ENCODE results near the gene HADH.
"Not testable (repeated sequence)": the region's sequence is repeated elsewhere in the genome, so short reads cannot be mapped to it uniquely, and the experiment has no call there.

The HADH gene

DNA sequence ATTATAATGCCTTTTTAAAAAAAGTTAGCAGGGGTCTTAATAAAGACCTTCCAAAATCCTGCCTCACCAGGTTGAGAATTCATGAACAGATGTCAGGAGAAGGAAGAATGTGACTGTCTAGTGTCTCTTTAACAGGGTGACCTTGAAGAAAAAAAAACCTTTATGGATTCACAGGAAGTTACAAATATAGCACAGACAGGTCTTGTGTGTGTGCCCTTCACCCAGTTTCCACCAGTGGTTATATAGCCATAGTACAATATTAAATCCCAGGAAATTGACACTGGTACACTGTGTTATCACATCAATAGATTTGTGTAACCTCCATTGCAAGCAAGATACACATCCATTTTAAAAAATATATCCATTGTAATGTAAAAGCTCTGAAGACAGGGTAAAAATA lies 43.7 kb downstream of the HADH start:
- no peak for DNase-seq

DNA sequence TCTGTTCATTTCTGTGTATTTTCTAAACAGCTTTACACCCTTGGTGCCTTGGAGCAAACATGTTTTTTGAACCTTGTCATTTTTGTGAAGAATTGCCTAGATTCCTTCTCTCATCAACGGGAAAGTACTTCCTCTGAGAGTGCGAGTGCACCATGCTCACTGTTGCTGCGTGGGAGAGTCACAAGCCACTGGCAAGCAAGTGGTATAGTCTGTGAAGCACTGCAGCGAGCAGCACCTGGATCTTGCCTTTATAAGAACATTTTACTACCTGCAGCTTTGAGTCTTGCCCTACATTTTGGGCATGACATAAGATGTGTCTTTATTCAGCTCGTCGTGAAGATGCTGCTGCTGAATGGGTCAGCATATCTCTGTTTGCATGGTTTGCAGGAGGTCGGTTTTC lies 44.9 kb downstream of the HADH start:
- no peak for DNase-seq

DNA sequence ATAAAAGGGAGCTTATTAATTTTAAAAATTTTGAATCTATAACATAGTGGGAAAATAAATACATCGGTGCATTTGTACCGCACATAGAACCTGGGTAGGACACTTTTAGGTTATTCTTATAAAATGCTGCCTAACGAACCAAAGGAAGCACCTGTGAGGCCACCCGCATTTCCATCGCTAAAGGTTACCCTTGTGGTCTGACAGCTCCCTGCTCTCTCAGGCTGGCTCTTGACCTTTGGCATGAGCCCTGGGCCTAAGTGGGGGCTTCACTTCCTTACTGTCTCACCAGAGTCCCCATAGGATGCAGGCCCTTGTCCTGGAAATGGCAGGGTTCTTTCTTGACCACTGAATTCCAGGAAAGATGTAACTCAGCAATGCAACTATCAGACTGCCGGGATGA lies 46.0 kb downstream of the HADH start:
- no peak for DNase-seq

DNA sequence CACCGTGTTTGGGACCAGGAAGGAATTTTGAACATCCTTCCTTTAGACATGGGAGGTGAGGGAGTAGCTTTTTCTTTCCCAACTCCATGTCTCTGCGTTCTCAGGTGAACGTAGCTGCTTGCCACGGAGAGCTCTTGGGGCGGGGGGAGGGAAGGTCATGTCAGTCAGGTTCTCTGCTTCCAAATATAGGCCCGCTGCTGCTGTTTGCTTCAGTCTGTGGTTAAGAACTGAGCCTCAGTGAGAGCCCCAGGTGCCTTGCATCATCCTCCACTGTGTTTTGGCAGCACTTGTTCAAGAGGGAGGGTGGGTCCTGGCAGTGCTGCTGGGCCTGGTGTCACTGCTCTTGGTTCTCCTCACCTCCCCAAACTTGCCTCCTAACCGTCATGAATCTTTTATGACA lies 46.5 kb downstream of the HADH start:
- peak; percentile 15 for DNase-seq

DNA sequence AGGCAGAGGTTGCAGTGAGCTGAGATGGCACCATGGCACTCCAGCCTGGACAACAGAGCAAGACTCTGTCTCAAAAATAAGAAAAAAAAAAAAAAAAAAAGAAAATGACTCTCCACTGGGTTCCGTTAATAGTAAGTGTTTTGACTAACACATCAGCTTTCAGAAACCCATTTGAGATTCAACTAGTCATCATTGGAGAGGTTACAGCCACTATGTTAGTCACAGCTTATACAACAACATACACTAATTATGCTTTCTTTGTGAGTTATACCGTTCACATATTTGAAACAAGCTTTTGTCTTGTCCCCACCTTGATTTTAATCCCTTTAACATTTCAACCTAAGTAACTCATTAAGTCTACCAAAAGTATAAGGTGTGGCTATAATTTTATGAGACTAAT lies 48.2 kb downstream of the HADH start:
- no peak for DNase-seq

DNA sequence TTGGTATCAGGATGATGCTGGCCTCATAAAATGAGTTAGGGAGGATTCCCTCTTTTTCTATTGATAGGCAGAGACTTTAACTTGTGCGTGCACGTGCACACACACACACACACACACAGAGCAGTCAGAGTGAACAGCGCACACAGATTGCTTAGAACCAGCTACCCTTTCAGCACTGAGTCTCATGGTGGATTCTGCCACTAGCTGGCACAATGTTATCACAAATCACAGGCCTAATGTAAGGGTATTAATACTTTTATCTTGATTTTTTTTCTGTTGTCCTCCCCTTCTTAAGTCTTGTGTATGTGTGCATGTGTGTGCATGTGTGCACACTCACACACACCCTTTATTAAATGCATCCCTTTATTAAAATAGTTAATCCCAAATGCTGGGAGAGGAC lies 53.2 kb downstream of the HADH start:
- DNase-seq, result no peak

DNA sequence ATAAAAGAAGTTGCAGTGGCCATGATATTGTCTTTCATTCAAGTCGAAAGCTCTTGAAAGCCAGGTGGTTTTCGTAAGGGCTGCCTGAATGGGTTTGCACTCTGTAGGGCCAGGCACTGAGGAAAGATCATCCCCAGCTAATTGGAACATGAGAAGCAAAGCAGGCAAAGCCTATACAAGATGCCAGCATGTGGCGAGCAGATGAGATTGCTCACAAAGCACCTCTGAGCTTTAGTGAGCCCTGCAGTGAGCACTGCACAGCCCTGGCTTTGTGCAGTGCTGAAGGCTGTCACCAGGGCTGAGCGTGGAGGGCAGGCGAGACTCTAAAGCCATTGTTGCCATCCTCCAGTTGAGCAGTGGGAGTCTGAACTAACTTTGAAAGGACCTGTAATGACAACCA lies 53.8 kb downstream of the HADH start:
- DNase-seq, result no peak

DNA sequence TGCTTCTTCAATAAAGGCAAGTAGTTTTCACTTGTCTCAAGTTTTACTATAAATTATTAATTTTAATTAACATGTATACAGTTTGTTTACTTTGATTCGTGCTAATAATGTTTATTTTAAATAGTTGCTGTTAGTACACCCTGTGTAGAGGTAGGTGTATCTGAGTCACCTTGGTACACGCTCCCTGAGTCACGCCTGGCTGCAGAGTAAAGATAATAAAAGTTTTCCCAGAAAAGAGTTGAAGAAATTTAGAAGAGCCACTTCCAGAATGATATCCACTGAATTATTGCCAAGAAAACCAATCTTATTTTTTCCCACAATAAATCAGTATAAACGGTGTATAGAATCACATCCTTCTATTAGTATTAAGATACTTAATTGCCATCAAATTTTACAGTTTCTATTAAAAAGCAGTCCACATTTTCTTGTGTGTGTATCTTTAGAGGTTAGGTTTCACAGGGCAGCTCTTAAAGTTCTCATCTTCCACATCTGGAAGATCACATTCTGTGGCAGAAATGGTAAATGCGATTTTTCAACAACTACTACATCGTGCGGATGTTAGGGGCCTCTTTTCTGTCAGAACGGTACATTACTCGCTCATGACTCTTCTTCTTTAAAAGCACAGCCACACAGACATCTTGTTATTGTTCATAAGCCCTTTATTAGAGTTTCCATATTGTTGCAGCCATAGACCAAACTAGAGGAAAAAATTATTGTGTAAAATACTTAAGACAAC lies 55.4 kb downstream of the HADH start:
- no peak for DNase-seq

DNA sequence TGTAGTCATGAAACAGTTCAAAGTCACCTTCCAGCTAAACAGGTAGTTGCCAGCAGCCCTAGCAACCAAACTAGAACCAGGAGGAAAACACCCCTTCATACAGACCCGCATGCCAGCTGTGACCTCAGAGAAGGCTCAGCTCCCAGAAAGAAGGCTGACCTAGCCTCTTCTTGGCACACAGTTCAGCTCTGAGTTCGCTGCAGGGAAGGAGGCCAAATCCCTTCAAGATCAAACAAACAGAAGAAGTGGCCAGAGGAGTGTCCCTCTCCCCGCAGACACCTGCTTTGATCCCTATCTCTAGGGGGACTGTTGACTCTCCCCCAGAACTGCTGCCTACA lies 56.0 kb downstream of the HADH start:
- no peak for DNase-seq

DNA sequence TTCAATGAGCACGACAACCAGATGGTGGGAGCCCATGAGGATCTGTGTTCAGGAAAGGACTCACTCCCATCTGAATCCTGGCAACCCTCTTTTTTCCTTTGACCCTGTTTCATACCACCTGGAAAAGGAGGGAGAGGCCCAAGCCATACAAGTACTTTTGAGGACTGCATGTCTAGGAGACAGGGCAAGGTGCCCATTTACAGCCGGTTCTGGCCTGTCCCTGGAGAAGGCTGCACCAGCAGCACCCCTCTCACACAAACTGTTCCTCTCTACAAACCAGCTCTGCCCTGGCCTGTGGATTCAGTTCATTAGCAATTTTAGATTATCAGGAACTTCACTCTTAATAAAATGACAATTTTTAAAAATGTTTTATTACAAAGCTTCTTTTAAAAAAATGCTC lies 57.5 kb downstream of the HADH start:
- DNase-seq, result no peak

DNA sequence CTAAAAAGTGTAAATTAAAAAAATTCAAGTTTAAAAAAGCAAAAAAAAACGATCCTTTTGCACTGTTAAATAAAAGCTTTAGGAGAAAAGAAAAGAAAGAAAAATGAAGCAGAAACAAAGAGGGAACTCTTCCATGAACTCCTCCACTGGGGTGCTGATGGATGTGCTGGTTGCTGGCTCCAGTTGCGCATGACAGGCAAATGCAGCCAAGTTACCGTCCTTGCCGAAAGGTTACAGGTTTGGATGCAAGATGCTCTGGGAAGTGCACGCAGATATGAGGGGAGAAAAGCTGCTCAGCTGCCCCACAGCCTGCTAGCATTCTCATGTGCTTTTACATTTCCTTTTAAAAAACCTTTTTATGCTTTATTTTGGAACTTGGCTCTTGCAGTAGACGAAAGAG lies 58.5 kb downstream of the HADH start:
- no peak for DNase-seq

DNA sequence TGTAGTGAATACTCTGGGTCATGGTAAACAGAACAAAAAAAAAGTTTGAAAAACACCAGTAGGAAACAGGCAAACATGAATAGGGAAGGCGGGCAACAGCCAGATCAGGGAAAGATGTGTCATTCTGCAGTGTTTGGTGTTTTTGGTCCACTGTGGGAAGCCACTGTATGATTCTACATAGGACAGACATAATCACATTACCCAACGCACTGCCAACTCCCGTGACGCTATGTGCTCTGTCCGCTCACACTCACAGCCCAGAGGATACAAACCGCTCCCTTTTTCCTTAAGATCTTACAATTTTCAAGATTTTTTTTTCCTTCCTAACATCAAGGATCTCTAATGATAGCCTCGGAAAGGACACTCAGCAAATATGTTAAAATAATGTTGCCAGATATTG lies 59.3 kb downstream of the HADH start:
- no peak for DNase-seq

DNA sequence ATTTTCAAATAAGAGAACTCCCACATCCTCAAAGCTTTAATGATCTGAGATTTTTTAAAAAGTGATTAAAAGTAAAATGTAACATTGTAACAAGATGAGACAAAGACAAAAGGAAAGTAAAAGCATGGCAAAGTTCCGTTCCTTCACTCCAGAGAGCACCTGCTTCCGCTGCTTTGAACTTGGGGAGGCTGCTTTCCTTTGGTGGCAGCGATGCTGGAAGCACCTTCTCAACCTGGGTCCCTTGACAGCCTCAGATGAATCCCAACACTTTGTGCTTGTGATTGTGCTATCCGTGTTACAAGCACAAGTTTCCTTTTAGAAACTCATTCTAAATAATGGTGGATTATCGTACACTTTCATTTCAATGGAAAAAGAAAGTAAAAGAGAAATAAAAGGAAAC lies 59.7 kb downstream of the HADH start:
- DNase-seq, result peak; percentile 11

DNA sequence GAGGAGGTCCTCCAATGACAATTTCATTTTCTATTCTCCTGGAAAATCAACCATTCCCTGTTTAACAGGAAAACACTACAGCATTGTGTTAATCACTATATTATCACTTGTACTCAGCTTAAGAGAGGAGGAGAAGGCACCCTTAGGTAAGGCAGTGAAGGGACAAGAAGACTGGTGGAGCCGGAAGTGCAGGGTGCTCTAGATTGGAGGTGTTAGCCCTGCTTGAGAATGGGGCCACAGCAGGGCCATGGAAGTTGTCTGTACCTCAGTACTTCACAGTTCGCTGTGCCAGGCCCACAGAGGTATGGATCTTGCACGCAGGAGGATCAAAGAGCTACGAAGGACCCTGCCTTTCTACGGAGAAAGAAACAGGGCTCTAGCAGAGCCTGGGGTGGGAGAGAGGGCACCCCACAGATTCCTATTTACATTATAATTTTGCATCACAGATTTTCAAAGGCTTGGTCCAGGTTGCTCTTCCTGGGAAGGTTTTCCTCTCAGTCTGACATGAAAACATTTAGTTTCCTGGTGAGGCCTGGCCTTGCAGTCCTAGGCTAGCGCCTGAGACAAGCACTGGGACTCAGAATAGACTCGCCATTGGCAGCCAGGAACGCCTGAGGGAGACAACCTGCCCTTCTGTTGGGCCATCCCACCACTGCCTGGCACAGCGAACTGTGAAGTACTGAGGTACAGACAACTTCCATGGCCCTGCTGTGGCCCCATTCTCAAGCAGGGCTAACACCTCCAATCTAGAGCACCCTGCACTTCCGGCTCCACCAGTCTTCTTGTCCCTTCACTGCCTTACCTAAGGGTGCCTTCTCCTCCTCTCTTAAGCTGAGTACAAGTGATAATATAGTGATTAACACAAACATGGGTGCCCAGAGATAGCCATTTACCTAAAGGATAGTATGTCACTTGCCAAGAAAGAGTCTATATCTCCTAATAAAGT lies 60.8 kb downstream of the HADH start:
- DNase-seq, result not testable (repeated sequence)

DNA sequence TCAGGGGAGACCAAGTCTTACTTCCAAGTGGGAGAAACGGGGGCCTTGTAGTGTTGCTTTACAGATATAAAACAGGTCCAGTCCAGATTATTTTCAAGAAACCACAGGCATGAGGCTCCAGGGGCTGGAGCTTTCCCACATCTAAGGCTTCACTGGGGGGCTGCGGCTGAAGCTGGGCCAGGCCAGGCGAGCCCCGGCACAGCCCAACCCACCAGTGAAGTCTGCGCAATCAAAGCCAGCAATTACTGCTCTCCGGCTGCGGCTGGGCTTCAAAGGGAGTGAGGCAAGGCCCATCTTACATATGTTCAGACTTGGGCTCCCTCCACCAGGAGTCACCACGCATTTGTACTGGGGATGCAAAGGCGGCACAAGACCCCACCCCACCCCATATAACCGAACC lies 61.7 kb downstream of the HADH start:
- no peak for DNase-seq

DNA sequence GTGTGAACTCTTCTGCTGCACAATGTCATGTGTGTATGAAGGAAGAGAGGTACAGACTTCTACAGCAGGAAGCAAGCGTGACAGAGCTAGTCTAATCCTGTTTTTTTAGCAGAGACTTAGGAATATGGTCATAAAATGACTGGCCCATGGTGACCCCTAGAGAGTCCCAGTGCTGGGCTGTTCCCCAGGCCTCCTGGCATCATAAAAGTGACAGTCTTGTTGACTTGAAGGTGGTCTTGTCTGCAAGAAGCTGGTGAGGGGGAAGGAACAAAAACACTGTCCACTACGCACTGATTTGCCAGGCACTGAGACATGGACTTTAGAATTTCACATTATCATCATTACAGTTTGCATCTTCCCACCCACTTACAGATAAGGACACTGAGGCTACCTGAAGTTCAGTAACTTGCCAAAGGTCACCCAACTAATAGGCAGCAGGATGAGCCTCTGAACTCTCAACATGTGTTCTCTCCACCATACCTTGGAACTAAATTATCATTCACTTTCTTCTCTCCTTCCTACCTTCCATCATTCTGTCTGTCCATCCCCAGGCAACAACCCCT lies 63.0 kb downstream of the HADH start:
- DNase-seq, result no peak

DNA sequence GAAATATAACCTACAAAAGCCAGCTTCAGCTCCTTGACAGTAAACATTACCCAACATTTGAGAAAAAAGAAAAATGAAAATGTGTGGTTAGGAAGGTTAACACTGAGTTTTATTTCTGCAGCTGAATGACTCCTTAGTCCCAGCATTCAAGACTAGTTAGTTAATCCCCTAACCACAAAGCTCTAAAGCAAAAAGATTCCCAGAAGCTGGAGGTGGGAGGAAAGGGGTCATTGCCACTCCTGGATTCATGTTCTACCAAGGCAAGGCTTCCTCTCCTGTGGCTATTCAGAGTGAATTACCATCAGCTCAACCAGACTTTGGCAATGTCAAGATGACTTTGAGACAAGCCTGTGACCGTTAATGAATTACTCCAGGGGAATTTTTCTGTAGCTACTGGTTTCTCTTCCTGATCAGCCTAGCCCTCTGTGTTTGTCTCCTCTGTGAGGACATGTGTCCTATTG lies 63.6 kb downstream of the HADH start:
- no peak for DNase-seq

DNA sequence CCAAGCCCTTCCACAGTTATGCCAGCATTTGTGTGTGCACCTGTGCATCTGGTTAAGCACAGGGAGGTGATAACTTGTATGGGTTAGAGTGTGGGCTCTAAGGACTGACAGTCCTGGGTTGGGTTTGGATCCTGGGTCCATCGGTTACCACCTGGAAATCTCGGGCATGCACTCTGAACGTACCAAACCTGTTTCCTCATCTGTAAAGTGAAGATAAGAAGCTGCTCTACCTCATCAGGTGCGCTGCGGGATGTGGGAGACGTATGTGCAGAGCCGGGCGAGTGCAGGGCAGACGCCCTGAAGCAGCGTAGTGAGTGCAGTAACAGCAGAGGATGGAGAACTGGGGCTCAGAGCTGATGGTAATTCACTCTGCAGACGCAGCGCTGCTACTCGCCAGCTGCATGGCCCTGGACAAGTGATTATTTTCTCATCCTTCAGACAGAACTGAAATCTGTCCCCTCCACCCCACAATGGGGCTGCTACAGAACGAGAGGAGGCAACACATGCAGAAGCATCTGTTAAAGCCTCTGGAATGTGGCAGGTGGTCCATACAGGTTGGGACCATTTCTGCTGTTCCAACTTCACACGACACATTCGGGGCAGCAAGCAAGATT lies 64.4 kb downstream of the HADH start:
- DNase-seq, result no peak

DNA sequence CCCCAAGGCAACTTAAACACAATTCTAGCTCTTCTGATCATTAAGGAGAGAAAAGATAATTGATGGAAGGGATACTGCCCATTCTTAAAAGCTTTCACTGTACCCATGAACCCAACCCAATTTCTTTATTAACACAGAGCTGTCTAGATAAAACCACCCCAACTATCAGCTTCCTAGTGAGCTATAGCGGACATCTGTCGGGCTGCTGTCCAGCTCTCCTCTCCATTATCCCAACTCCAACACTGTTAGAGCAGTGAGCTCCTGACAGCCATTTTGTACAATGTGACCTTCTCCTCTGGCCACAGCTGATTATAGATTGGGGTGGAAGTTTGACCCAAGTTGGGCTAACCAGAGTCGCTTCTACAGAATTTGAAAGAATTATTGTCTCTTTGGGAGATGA lies 66.1 kb downstream of the HADH start:
- DNase-seq, result no peak

DNA sequence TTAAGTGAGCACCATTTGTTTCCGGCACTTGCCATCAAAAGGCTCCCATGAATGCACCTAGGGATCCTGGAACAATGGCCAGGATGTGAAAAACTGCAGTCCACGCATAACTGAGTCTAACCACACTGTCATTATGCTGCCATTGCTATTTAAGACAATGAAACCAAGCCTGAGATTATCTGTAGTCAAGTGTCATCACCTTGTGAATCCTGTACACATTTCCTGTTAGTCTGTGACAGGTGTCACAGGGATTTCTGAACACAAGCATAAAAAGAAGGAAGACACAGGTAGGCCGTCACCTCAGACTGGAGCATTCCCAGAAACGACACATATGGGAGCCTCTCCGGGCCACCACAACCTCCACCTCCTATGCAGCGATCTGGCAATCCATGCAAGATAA lies 66.7 kb downstream of the HADH start:
- no peak for DNase-seq

DNA sequence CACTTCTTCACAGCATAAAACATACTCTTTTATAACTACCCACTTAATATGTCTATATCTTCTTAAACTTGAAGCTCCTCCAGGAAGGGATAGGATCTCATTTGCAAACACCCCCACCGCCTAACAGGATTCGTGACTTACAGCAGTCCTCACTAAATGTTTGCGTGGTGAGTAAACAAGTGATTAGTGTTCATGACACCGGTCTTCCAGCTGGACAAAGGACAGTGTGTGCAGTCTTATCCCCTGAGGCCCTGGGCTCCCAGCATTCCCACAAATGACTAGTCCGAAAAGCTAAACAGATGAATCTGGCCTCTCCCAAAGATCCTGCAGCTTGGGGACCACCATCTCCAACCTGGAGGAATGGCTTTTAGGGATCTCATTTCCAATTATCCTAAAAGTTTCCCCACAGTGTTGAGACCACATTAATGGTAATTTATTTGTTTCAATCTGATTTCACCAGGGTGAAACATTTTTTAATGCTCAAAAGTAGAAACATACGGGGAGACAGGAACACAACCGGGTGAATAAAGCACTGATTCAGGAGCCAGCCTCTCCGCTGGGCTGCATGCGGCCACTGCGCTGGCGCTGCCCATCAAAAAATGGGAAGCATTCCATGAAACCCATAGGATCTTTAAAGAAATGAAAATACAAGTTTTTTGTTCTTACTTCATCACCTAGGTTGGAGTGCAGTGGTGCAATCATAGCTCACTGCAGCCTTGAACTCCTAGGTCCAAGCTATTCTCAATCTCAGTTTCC lies 69.2 kb downstream of the HADH start:
- DNase-seq, result no peak

DNA sequence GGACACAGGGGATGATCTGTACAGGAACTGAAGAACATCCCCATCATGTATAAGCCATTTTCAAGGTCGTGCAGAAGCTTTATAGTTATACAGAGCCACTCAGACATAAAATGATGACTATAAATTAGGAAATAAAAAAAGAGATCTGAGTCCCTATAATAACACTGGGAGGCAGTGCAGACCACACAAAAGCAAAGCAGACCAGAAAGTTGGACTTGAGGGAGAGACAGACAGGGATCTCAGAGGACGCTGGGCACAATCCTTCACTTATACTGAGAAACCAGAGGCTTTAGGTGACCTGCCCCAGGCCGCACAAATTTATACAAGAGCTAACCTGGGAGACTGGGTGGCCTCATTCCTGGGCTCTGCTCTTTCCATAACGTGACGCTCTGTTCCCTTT lies 70.5 kb downstream of the HADH start:
- no peak for DNase-seq

Measured in stimulated activated naive CD4-positive, alpha-beta T cell treated with Interleukin-2 at 50 U/mL for 16 hours (primary cell).